Stimulated activated CD4-positive, alpha-beta T cell treated with anti-CD3 and anti-CD28 coated beads, Interleukin-1b, Interleukin-23, amount 100 ng/mL, for 1 hour (primary cell): ENCODE data around the gene LACTBL1.

Experiments
- DNase-seq, 2 donors: peaks; one replicate each; pipeline ENCODE4 v3.0.0-alpha.2; 2020; ENCODE audit warnings: low read depth in 2 of 2

LACTBL1 gene

DNA sequence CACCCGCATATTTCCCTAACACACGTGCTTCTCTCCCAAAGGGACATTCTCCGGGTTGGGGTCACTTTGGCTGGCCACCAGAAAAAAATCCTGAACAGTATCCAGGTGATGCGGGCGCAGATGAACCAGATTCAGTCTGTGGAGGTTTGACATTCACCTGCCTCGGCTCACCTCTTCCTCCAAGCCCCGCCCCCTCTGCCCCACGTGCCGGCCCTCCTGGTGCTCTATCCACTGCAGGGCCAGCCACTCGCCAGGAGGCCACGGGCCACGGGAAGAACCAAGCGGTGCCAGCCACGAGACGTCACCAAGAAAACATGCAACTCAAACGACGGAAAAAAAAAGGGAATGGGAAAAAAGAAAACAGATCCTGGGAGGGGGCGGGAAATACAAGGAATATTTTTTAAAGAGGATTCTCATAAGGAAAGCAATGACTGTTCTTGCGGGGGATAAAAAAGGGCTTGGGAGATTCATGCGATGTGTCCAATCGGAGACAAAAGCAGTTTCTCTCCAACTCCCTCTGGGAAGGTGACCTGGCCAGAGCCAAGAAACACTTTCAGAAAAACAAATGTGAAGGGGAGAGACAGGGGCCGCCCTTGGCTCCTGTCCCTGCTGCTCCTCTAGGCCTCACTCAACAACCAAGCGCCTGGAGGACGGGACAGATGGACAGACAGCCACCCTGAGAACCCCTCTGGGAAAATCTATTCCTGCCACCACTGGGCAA, 59.1 kb downstream of the LACTBL1 start:
- no peak for DNase-seq

DNA sequence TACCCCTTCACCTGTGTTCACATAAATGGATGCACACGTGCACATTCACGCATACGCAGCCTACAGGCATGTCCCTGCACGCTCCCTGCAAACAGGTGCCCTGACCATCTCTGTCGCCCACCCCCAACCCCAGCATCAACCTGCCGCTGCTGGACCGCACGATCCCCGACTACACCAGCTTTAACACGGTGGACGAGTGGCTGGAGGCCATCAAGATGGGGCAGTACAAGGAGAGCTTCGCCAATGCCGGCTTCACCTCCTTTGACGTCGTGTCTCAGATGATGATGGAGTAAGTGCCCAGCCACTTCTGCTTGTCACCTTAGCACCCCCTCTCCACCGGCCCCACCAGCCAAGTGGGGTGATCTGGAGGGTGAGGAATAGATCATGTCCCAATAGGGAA, 60.4 kb downstream of the LACTBL1 start:
- DNase-seq, result no peak

DNA sequence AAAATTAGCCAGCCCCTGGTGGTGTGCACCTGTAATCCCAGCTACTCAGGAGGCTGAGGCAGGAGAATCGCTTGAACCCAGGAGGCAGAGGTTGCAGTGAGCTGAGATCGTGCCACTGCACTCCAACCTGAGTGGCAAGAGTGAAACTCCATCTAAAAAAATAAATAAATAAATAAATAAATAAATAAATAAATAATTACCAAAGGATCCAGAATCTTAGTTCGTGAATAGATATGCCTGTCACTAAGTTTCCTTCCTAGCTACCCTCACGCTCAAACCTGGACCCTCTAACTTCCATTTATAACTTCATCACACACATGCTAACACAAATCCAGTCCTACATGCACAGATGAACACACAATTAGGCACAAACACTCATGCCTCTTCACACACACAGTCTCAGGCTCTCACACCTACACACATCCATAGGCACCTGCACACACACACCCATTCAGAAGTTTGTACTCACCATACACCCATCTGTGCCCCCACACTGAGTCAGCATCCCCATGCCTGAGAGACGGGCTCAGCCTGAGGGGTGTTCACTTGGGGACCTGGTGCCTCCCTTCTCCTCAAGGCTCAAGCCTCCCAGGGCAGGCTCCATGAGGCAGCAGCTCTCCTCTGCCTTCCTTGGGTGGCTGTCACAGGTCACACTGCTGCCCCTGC, 61.5 kb downstream of the LACTBL1 start:
- no peak for DNase-seq

DNA sequence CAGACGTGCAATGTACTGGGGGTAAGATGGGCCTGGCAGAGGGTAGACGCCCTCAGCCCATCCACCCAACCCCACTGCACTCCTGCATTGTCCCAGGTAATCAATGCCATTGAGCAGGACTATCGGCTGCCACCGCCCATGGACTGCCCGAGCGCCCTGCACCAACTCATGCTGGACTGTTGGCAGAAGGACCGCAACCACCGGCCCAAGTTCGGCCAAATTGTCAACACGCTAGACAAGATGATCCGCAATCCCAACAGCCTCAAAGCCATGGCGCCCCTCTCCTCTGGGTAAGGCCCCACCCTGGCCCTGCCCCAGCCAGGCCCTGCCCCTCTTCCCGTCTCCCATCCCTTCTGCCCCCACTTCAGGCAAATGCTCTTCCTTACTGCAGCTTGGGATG, 62.4 kb downstream of the LACTBL1 start:
- no peak for DNase-seq

- no peak for DNase-seq
These were observed 63.7 kb downstream of the LACTBL1 start for GRCh38 chr1:22908880-22909426.

GRCh38 chr1:22907528-22907927, 65.1 kb downstream of the LACTBL1 start:
- no peak for DNase-seq

DNA sequence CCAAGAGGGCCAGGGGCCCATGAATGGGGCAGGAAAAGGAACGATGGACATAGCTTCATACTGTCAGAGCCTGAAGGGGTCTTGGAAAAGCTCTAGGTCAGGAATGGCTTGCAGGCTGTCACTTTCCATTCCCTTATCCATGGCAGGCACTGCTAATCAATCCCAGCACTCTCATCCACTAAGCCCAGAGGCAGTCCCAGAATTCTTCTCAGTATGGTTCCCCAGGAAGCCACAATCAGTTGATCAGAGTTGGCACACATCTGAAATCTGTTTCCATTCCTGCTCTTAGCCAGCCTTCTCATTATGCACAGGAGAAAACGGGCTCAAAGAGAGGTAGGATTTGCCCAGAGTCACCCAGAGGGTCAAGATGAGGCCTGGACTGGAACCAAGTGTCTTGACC, 65.7 kb downstream of the LACTBL1 start:
- DNase-seq, result no peak

DNA sequence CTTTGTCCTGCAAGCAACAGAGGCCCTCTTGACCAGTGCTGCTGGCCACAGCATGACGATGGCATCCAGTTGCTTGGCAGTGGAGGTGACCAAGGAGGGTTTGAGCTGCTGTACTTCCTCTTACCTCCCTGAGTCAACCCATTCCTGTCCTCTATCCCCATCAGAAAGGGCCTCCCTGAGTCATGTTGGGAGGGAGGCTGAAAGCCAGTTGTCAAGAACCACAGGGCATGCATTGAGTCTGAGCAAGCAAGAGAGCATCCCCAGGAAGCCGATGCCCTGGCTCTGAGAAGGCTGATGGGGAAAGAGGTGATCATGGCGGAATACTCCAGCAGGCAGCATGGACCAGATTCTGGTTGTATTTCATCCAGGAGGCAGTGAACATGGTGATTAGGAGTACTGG, 69.6 kb downstream of the LACTBL1 start:
- no peak for DNase-seq
